Gastroesophageal sphincter (tissue), 4 donors: Measurements from ENCODE around the gene RMI1. TPM values are rescaled to one million over a fixed set of nuclear protein-coding genes. Genes with fewer than 3 reads are reported as not detected.
A peak's percentile ranks its signal among the peaks of the same experiment; 100 is the strongest.

Experiments
- ATAC-seq: fragments of 150-250 bp; one replicate; pipeline ENCODE4 v1.9.1; 2016; ENCODE audit warnings: mild to moderate bottlenecking, moderate library complexity
- H3K27ac ChIP-seq, 4 donors: fragments of 200-600 bp; sonication (generic) in 3 of 4; 1 replicate in 3 of 4; 2 replicates in 1 of 4; pipeline ENCODE4 v1.5.1; 2016 to 2019
- H3K27me3 ChIP-seq: fragments of 200-600 bp; sonication (generic); one replicate; pipeline ENCODE4 v1.5.1; 2019
- H3K36me3 ChIP-seq, 2 donors: fragments of 200-600 bp; sonication (generic); one replicate each; pipeline ENCODE4 v1.5.1; 2019; ENCODE audit warnings: control low read depth in 1 of 2
- H3K4me1 ChIP-seq, 3 donors: fragments of 200-600 bp; sonication (generic); 1 replicate in 2 of 3; 2 replicates in 1 of 3; pipeline ENCODE4 v1.5.1; 2016 to 2019; ENCODE audit warnings: control low read depth in 2 of 3
- H3K4me3 ChIP-seq, 2 donors: fragments of 200-600 bp; sonication (generic); one replicate each; pipeline ENCODE4 v1.5.1; 2019; ENCODE audit warnings: mild to moderate bottlenecking in 1 of 2, moderate library complexity in 1 of 2
- H3K9me3 ChIP-seq, 3 donors: fragments of 200-600 bp; sonication (generic); one replicate each; pipeline ENCODE4 v1.5.1; 2017 to 2019; ENCODE audit warnings: control low read depth in 2 of 3
- EP300 ChIP-seq: sonication (generic); formaldehyde crosslinking; IDR thresholded peaks from one replicate; pipeline ENCODE4 v1.6.1; 2017; ENCODE audit warnings: antibody characterized with exemption, mild to moderate bottlenecking
- POLR2A ChIP-seq, 2 donors: fragments of 450-650 bp; IDR thresholded peaks; one replicate each; pipeline ENCODE4 v1.6.1; 2017; ENCODE audit warnings: antibody characterized with exemption in 2 of 2, mild to moderate bottlenecking in 2 of 2, moderate library complexity in 1 of 2
- POLR2AphosphoS5 ChIP-seq: sonication (generic); formaldehyde crosslinking; IDR thresholded peaks from one replicate; pipeline ENCODE4 v1.6.1; 2017; ENCODE audit warnings: antibody characterized with exemption
- WGBS, 2 donors: methylation state at CpG; one replicate each; pipeline ENCODE4 v1.1.5; 2018; ENCODE audit warnings: low coverage in 1 of 2; 5-methylcytosine and 5-hydroxymethylcytosine counted together
- total RNA-seq, 4 donors: library from RNA; depleted of rRNA; stranded (reverse); fragments of >200 nt; gene quantifications; one replicate each; pipeline ENCODE4 v1.1.0, GENCODE V29; 2016
- TF ChIP-seq, protein P1 (sequence below), 4 experiments: fragments of 200-600 bp in 2 of 4; fragments of 450-650 bp in 2 of 4; sonication (generic) in 1 of 4; IDR thresholded peaks; one replicate each; pipeline ENCODE4 v1.5.1; 2017 to 2019; ENCODE audit warnings: antibody characterized with exemption in 4 of 4, mild to moderate bottlenecking in 2 of 4, moderate library complexity in 2 of 4

Gene RMI1
- total RNA-seq, 4 donors from 2014 or later: 2.8 to 17.6 (median 4.5) TPM

DNA sequence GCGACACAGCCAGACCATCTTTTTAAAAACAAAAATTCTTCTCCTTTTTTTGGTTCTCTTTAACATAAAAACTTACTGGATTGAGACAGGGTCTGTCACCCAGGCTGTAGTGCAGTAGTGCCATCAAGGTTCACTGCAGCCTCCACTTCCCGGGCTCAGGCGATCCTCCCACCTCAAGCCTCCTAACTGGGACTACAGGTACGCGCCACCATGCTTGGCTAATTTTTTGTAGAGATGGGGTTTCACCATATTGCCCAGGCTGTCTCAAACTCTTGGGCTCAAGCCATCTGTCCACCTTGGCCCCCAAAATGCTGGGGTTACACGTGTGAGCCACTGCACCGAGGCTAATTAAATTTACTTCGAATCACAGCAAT, 14.4 kb upstream of the RMI1 start:
- peaks cover 0 to 6% (median 0%) of the 10 kb centered on the region in 3 donors for H3K4me1 ChIP-seq
- H3K9me3 ChIP-seq: no peaks in the 10 kb centered on the region
- TF ChIP-seq POLR2A (IDR thresholded peaks at IDR 0.05): no peak
- TF ChIP-seq, protein P1, sequence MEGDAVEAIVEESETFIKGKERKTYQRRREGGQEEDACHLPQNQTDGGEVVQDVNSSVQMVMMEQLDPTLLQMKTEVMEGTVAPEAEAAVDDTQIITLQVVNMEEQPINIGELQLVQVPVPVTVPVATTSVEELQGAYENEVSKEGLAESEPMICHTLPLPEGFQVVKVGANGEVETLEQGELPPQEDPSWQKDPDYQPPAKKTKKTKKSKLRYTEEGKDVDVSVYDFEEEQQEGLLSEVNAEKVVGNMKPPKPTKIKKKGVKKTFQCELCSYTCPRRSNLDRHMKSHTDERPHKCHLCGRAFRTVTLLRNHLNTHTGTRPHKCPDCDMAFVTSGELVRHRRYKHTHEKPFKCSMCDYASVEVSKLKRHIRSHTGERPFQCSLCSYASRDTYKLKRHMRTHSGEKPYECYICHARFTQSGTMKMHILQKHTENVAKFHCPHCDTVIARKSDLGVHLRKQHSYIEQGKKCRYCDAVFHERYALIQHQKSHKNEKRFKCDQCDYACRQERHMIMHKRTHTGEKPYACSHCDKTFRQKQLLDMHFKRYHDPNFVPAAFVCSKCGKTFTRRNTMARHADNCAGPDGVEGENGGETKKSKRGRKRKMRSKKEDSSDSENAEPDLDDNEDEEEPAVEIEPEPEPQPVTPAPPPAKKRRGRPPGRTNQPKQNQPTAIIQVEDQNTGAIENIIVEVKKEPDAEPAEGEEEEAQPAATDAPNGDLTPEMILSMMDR (IDR thresholded peaks at IDR 0.05): no peak
- no peak for TF ChIP-seq POLR2AphosphoS5
- TF ChIP-seq EP300: no peak
- peak overlapping the region in 1 of 4 donors; percentile 45 for H3K27ac ChIP-seq
- H3K27me3 ChIP-seq: no peaks in the 10 kb centered on the region
- H3K4me3 ChIP-seq: no peak overlapping the region
- H3K36me3 ChIP-seq: peaks cover 23 to 54% of the 10 kb centered on the region in 2 donors
- WGBS, 2 donors: 67 to 87% methylated on average over 7 to 8 of the region's 8 CpGs
- ATAC-seq: no peak

DNA sequence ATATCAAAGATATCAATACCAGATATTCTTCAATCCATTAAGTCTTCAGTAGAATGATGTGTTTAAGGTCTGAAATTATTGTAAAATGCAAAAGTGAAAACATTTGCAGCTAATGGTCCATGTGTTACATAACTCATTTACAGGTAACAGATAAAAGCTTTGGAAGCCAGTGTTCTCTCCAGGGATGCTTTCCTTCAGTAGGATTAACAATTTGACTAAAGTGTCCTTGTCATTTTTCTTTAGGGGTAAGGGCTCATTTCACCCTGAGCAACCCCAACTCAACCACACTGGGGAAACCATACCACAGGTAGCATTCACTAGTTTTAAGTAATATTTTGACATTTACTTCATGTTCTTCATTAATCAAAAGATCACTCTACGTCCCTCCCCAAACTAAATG, 13.5 kb upstream of the RMI1 start:
- TF ChIP-seq, protein P1 (IDR thresholded peaks at IDR 0.05): no peak
- no peak for TF ChIP-seq EP300
- no peak for TF ChIP-seq POLR2A (IDR thresholded peaks at IDR 0.05)
- no peak for TF ChIP-seq POLR2AphosphoS5
- 47 to 48% methylated on average over 1 of the region's 1 CpG for WGBS, 2 donors
- Histone ChIP-seq H3K4me3 (no peak overlapping the region), H3K36me3 (peaks cover 29 to 63% of the 10 kb centered on the region in 2 donors), H3K27me3 (no peaks in the 10 kb centered on the region), H3K9me3 (no peaks in the 10 kb centered on the region), H3K4me1 (peaks cover 0 to 6% (median 0%) of the 10 kb centered on the region in 3 donors), H3K27ac (no peak overlapping the region)
- ATAC-seq: no peak

DNA sequence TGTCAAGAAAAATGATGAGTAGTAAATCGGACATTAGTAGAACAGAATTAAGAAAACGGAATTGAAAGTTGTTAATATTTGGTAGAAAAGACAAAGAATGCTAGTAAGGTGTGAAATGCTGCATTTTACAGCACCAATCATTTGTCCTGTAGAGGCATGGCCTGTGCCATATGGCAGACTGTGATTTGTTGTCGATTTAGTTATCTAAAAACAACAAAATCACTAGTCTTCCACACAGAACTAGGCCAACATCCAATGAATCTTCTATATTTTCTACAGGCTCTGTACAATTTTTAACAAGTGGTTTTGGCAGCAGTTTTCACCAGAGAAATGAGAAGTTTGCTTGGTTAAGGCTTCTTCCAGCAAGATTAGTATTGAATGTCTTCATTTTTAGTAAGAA, 11.0 kb upstream of the RMI1 start:
- TF ChIP-seq POLR2AphosphoS5: no peak
- TF ChIP-seq, protein P1 (IDR thresholded peaks at IDR 0.05): no peak
- TF ChIP-seq EP300: no peak
- no peak for TF ChIP-seq POLR2A (IDR thresholded peaks at IDR 0.05)
- WGBS, 2 donors: 32 to 66% methylated on average over 3 of the region's 3 CpGs
- ATAC-seq: no peak

DNA sequence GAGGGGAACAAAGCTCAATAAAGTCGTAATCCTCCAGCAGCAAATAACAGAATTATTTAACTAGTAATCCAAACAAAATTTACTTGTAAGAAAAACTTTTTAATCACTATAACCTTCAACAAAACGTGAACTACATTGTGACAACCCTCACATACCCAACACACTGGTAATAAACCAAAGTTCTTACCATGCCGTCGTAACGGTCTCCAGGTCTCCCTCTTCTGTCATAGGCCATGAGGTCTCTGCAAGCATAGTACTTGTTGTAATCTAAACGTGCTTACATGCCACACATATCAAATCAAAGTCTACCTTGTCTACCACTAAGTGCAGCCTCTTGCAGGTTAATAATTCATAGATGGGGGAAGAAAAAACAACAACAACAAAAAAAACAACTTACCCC, 9.1 kb upstream of the RMI1 start:
- H3K27ac ChIP-seq: no peak overlapping the region
- H3K27me3 ChIP-seq: no peaks in the 10 kb centered on the region
- no peaks in the 10 kb centered on the region for H3K9me3 ChIP-seq
- H3K4me1 ChIP-seq: peaks cover 0 to 50% (median 9%) of the 10 kb centered on the region in 3 donors
- TF ChIP-seq EP300: no peak
- no peak overlapping the region for H3K4me3 ChIP-seq
- ATAC-seq: no peak
- 59 to 75% methylated on average over 5 to 6 of the region's 6 CpGs for WGBS, 2 donors
- H3K36me3 ChIP-seq: peaks cover 58 to 100% of the 10 kb centered on the region in 2 donors

More for the DNA sequence above, 11.0 kb upstream of the RMI1 start:
- Histone ChIP-seq H3K4me3 (no peak overlapping the region), H3K4me1 (peaks cover 0 to 32% (median 0%) of the 10 kb centered on the region in 3 donors), H3K27ac (no peak overlapping the region), H3K27me3 (no peaks in the 10 kb centered on the region), H3K36me3 (peaks cover 49 to 89% of the 10 kb centered on the region in 2 donors), H3K9me3 (no peaks in the 10 kb centered on the region)

GRCh38 chr9:83972286-83972685, 8.3 kb upstream of the RMI1 start:
- Histone ChIP-seq H3K36me3 (peaks cover 58 to 100% of the 10 kb centered on the region in 2 donors), H3K4me1 (peaks cover 0 to 58% (median 12%) of the 10 kb centered on the region in 3 donors), H3K9me3 (no peaks in the 10 kb centered on the region), H3K27me3 (no peaks in the 10 kb centered on the region), H3K27ac (no peak overlapping the region), H3K4me3 (no peak overlapping the region)
- 67 to 69% methylated on average over 1 to 2 of the region's 2 CpGs for WGBS, 2 donors
- no peak for ATAC-seq
- TF ChIP-seq POLR2A (IDR thresholded peaks at IDR 0.05): no peak

DNA sequence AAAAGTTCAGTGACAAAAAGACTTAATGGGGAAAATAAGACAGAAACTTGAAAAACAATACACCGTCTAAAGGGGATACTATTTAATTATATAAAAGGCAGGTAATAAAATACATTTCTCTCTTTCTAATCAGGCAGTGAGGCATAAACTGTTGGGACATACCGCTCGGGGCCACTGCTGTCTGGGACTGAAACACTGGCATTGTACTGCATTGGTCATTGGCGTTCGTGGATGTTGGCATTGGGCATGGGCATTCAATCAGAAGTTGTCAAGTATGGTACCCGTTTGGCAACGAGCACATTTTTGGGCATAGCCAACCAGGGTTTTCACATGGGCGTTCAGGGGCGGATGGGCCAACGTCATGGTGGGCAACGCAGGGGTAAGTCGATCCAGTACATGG, 5.3 kb upstream of the RMI1 start:
- no peak overlapping the region for H3K27ac ChIP-seq
- no peak overlapping the region for H3K4me3 ChIP-seq
- ATAC-seq: no peak
- H3K4me1 ChIP-seq: peaks cover 0 to 62% (median 17%) of the 10 kb centered on the region in 3 donors
- H3K9me3 ChIP-seq: no peaks in the 10 kb centered on the region
- H3K27me3 ChIP-seq: no peaks in the 10 kb centered on the region
- TF ChIP-seq POLR2A (IDR thresholded peaks at IDR 0.05): no peak
- TF ChIP-seq POLR2AphosphoS5: no peak
- TF ChIP-seq EP300: no peak
- TF ChIP-seq, protein P1 (IDR thresholded peaks at IDR 0.05): no peak
- WGBS, 2 donors: 75 to 80% methylated on average over 3 to 12 of the region's 12 CpGs
- peaks cover 45 to 73% of the 10 kb centered on the region in 2 donors for H3K36me3 ChIP-seq
